C4-2B (cell line): ENCODE results near the gene TRIM59.

Experiments used
- ZFX ChIP-seq: fragments of 450-650 bp; IDR thresholded peaks from 2 replicates; pipeline ENCODE4 v1.6.1; 2017
- TF ChIP-seq, protein P1 (sequence below): fragments of 450-650 bp; conservative IDR thresholded peaks from 2 replicates; pipeline ENCODE4 v1.5.1; 2017; ENCODE audit warnings: mild to moderate bottlenecking

- TF ChIP-seq, protein P1, sequence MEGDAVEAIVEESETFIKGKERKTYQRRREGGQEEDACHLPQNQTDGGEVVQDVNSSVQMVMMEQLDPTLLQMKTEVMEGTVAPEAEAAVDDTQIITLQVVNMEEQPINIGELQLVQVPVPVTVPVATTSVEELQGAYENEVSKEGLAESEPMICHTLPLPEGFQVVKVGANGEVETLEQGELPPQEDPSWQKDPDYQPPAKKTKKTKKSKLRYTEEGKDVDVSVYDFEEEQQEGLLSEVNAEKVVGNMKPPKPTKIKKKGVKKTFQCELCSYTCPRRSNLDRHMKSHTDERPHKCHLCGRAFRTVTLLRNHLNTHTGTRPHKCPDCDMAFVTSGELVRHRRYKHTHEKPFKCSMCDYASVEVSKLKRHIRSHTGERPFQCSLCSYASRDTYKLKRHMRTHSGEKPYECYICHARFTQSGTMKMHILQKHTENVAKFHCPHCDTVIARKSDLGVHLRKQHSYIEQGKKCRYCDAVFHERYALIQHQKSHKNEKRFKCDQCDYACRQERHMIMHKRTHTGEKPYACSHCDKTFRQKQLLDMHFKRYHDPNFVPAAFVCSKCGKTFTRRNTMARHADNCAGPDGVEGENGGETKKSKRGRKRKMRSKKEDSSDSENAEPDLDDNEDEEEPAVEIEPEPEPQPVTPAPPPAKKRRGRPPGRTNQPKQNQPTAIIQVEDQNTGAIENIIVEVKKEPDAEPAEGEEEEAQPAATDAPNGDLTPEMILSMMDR: no peak
- no peak for TF ChIP-seq ZFX
Observed at GRCh38 chr3:160440687-160441086, 8.9 kb downstream of the TRIM59 start.
